ENCODE data around the gene CCDC152. TPM values are rescaled to one million over a fixed set of nuclear protein-coding genes. Genes with fewer than 3 reads are reported as not detected.

The CCDC152 gene
- polyA plus RNA-seq, 3 donors, result 0.09 to 0.18 (median 0.09) TPM

- H3K27ac Mint-ChIP-seq, result no peak overlapping the region
- H3K9me3 Mint-ChIP-seq, result no peaks in the 10 kb centered on the region
- Histone ChIP-seq H2AFZ (ENCODE audit: insufficient read depth, low read depth, low read length, poor library complexity, severe bottlenecking) (no peak overlapping the region), H3K4me3 (replicated peaks in 1 of 3; ENCODE audit: low read depth in 2 of 3, low read length in 3 of 3) (no peak overlapping the region), H4K20me1 (ENCODE audit: insufficient read depth, low read length) (no peaks in the 10 kb centered on the region), H3K27me3 (ENCODE audit: control insufficient read depth in 2 of 2, insufficient read depth in 2 of 2, low read length in 2 of 2) (no peaks in the 10 kb centered on the region), H3K9me3 (replicated peaks in 1 of 2; ENCODE audit: control insufficient read depth in 1 of 2, insufficient read depth in 1 of 2, low read length in 2 of 2) (no peaks in the 10 kb centered on the region), H3K27ac (ENCODE audit: low read depth in 1 of 2, low read length in 2 of 2) (no peak overlapping the region), H3K4me1 (ENCODE audit: control insufficient read depth in 1 of 2, insufficient read depth in 2 of 2, low read length in 2 of 2) (no peaks in the 10 kb centered on the region), H3K9ac (ENCODE audit: insufficient read depth, low read length, poor library complexity, severe bottlenecking) (no peak overlapping the region), H3K36me3 (replicated peaks in 1 of 2; ENCODE audit: control insufficient read depth in 1 of 2, insufficient read depth in 2 of 2, low read length in 2 of 2) (no peaks in the 10 kb centered on the region), H3K4me2 (replicated peaks; ENCODE audit: extremely low read depth, low read length, poor library complexity, severe bottlenecking) (no peak overlapping the region), H3K79me2 (ENCODE audit: insufficient read depth, low read length) (no peaks in the 10 kb centered on the region)
- no peaks in the 10 kb centered on the region for H3K36me3 Mint-ChIP-seq
- H3K4me3 Mint-ChIP-seq, result no peak overlapping the region
- TF ChIP-seq CTCF (IDR thresholded peaks at IDR 0.05), result no peak
- H3K27me3 Mint-ChIP-seq (ENCODE audit: low read depth in 3 of 3), result peaks cover 0 to 2% (median 0%) of the 10 kb centered on the region in 3 donors
- H3K4me1 Mint-ChIP-seq, result peaks cover 4% of the 10 kb centered on the region
- DNase-seq, result no peak
- intact Hi-C loops (cut with micrococcal nuclease), result no loop called here
- 100% methylated on average over 1 of the region's 4 CpGs for WGBS (ENCODE audit: insufficient coverage)
These were observed 48.2 kb downstream of the CCDC152 start for GRCh38 chr5:42804717-42805339.

- no peaks in the 10 kb centered on the region for H3K4me1 ChIP-seq (ENCODE audit: control insufficient read depth in 1 of 2, insufficient read depth in 2 of 2, low read length in 2 of 2)
- H2AFZ ChIP-seq (ENCODE audit: insufficient read depth, low read depth, low read length, poor library complexity, severe bottlenecking), result no peak overlapping the region
- no peaks in the 10 kb centered on the region for H3K36me3 ChIP-seq (replicated peaks in 1 of 2; ENCODE audit: control insufficient read depth in 1 of 2, insufficient read depth in 2 of 2, low read length in 2 of 2)
- H3K4me2 ChIP-seq (replicated peaks; ENCODE audit: extremely low read depth, low read length, poor library complexity, severe bottlenecking), result no peak overlapping the region
- no peaks in the 10 kb centered on the region for H3K9me3 ChIP-seq (replicated peaks in 1 of 2; ENCODE audit: control insufficient read depth in 1 of 2, insufficient read depth in 1 of 2, low read length in 2 of 2)
- no peak for DNase-seq
- no peak for TF ChIP-seq CTCF (IDR thresholded peaks at IDR 0.05)
- H3K9me3 Mint-ChIP-seq, result no peaks in the 10 kb centered on the region
- peaks cover 0 to 2% (median 0%) of the 10 kb centered on the region in 3 donors for H3K27me3 Mint-ChIP-seq (ENCODE audit: low read depth in 3 of 3)
- H3K4me1 Mint-ChIP-seq, result peaks cover 6% of the 10 kb centered on the region
- no peaks in the 10 kb centered on the region for H3K27me3 ChIP-seq (ENCODE audit: control insufficient read depth in 2 of 2, insufficient read depth in 2 of 2, low read length in 2 of 2)
- no peaks in the 10 kb centered on the region for H3K36me3 Mint-ChIP-seq
- no peak overlapping the region for H3K27ac ChIP-seq (ENCODE audit: low read depth in 1 of 2, low read length in 2 of 2)
- intact Hi-C loops (cut with micrococcal nuclease), result no loop called here
- no peaks in the 10 kb centered on the region for H3K79me2 ChIP-seq (ENCODE audit: insufficient read depth, low read length)
- H3K4me3 ChIP-seq (replicated peaks in 1 of 3; ENCODE audit: low read depth in 2 of 3, low read length in 3 of 3), result no peak overlapping the region
- no peaks in the 10 kb centered on the region for H4K20me1 ChIP-seq (ENCODE audit: insufficient read depth, low read length)
- no peak overlapping the region for H3K9ac ChIP-seq (ENCODE audit: insufficient read depth, low read length, poor library complexity, severe bottlenecking)
- 83% methylated on average over 2 of the region's 2 CpGs for WGBS (ENCODE audit: insufficient coverage)
- H3K4me3 Mint-ChIP-seq, result no peak overlapping the region
- no peak overlapping the region for H3K27ac Mint-ChIP-seq
These were observed 49.5 kb downstream of the CCDC152 start for GRCh38 chr5:42806004-42806700.

Data from CD14-positive monocyte (primary cell).